Esophagus muscularis mucosa (tissue), 4 donors: ENCODE results near the gene SSBP2. TPM values are rescaled to one million over a fixed set of nuclear protein-coding genes. Genes with fewer than 3 reads are reported as not detected.

Experiments
- DNase-seq: peaks from one replicate; pipeline ENCODE4 v3.0.0-alpha.2; 2017; ENCODE audit errors: extremely low spot score
- H3K27ac ChIP-seq, 4 donors: fragments of 200-600 bp; sonication (generic); replicated peaks in 1 of 4; 1 replicate in 3 of 4; 2 replicates in 1 of 4; pipeline ENCODE4 v1.5.1; 2016 to 2019; ENCODE audit warnings: mild to moderate bottlenecking in 1 of 4
- H3K27me3 ChIP-seq, 4 donors: fragments of 200-600 bp; sonication (generic); one replicate each; pipeline versions ENCODE4 v1.5.1 to v1.6.0; 2016 to 2019
- H3K36me3 ChIP-seq, 4 donors: fragments of 200-600 bp; sonication (generic); one replicate each; pipeline ENCODE4 v1.5.1; 2016 to 2019
- H3K4me1 ChIP-seq, 4 donors: fragments of 200-600 bp; sonication (generic); one replicate each; pipeline ENCODE4 v1.5.1; 2016 to 2019
- H3K4me3 ChIP-seq, 4 donors: fragments of 200-600 bp; sonication (generic); 1 replicate in 2 of 4; 2 replicates in 2 of 4; pipeline ENCODE4 v1.5.1; 2016 to 2019; ENCODE audit warnings: mild to moderate bottlenecking in 4 of 4, moderate library complexity in 1 of 4
- H3K9me3 ChIP-seq, 4 donors: fragments of 200-600 bp; sonication (generic); 1 replicate in 3 of 4; 2 replicates in 1 of 4; pipeline ENCODE4 v1.5.1; 2016 to 2019
- CTCF ChIP-seq, 3 experiments: fragments of 200-600 bp in 2 of 3; fragments of 450-650 bp in 1 of 3; sonication (generic) in 2 of 3; IDR thresholded peaks; one replicate each; pipeline ENCODE4 v1.5.1; 2017 to 2019; ENCODE audit warnings: antibody characterized with exemption in 3 of 3, mild to moderate bottlenecking in 2 of 3, moderate library complexity in 1 of 3
- EP300 ChIP-seq: sonication (generic); formaldehyde crosslinking; IDR thresholded peaks from one replicate; pipeline ENCODE4 v1.6.1; 2017; ENCODE audit warnings: antibody characterized with exemption
- POLR2A ChIP-seq: fragments of 450-650 bp; IDR thresholded peaks from one replicate; pipeline ENCODE4 v1.6.1; 2017; ENCODE audit warnings: antibody characterized with exemption, moderate library complexity, mild to moderate bottlenecking, low read depth
- POLR2AphosphoS5 ChIP-seq, 2 donors: sonication (generic); formaldehyde crosslinking; IDR thresholded peaks; one replicate each; pipeline ENCODE4 v1.6.1; 2017; ENCODE audit warnings: antibody characterized with exemption in 2 of 2
- WGBS: methylation state at CpG from one replicate; pipeline ENCODE4 v1.1.5; 2018; 5-methylcytosine and 5-hydroxymethylcytosine counted together
- intact Hi-C: fragments of 100-400 bp; cut with DNase I; formaldehyde crosslinking; loops from one replicate; pipeline ENCODE4 v1.15.1; 2023
- total RNA-seq, 4 donors: library from RNA; depleted of rRNA; stranded (reverse); fragments of >200 nt; gene quantifications; one replicate each; pipeline versions ENCODE4 v1.1.0 to v1.2.1, GENCODE V29; 2016

SSBP2 gene
- total RNA-seq, 4 donors from 2014 or later, result 62.9 to 97.2 (median 74.2) TPM

GRCh38 chr5:81779125-81779915 lies 28.4 kb upstream of the SSBP2 start:
- no peak for DNase-seq
- 4% methylated on average over 5 of the region's 5 CpGs for WGBS
- intact Hi-C loops, result no loop called here
- Histone ChIP-seq H3K27ac (peak overlapping the region; percentile 79 to 83 (median 80)), H3K27me3 (no peaks in the 10 kb centered on the region), H3K36me3 (no peaks in the 10 kb centered on the region), H3K4me1 (peaks cover 15 to 55% (median 35%) of the 10 kb centered on the region in 4 donors), H3K9me3 (no peaks in the 10 kb centered on the region), H3K4me3 (peak overlapping the region; percentile 25 to 46 (median 36))
- TF ChIP-seq EP300 (no peak), POLR2AphosphoS5 (IDR thresholded peaks at IDR 0.05) (peak in 1 of 2 donors; percentile 37), CTCF (IDR thresholded peaks at IDR 0.05) (no peak), POLR2A (no peak)

DNA sequence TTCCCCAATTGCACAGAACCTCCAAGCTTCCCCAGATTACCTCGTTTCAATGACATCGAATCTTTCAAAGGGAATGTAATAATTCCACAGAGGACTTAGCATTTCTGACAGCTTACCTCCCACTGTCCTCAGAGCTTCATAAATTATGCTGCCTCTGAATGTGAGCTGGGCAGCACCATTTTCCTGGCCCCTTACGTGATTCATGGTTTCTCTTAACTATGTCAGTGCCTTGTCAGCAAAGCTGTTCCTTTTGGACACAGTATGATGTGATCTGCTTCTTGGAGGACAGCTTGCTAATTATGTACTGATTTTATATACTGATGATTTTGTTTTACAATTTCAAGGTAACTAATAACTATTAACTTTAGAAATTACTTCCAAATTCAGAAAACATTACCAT lies 27.7 kb upstream of the SSBP2 start:
- Histone ChIP-seq H3K36me3 (no peaks in the 10 kb centered on the region), H3K9me3 (no peaks in the 10 kb centered on the region), H3K4me3 (peak overlapping the region; percentile 25 to 46 (median 36)), H3K27me3 (no peaks in the 10 kb centered on the region), H3K27ac (peak overlapping the region; percentile 79 to 83 (median 80)), H3K4me1 (peaks cover 15 to 59% (median 40%) of the 10 kb centered on the region in 4 donors)
- 9% methylated on average over 3 of the region's 3 CpGs for WGBS
- TF ChIP-seq CTCF (IDR thresholded peaks at IDR 0.05) (no peak), POLR2AphosphoS5 (IDR thresholded peaks at IDR 0.05) (peak in 1 of 2 donors; percentile 24)
- intact Hi-C loops, result no loop called here
- no peak for DNase-seq

DNA sequence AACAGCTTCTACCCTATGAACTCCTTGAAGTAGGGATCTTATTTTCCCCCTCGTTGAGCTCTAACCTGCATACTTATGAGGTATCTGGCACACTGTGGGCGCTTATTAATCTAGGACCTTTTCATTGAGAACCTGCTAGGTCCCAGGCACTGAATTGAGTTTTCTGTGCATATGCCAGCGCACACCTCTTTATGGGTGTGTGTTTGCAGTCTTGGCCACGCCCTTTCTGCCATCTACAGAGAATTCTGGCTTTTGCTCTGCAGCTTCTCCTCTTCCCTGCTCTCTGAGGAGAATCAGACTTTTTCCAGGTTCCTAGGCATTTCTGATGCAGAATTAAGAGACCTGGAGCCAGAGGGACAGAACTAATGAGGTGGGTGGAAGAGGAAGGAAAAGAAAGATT lies 25.4 kb upstream of the SSBP2 start:
- H3K9me3 ChIP-seq, result no peaks in the 10 kb centered on the region
- no peaks in the 10 kb centered on the region for H3K36me3 ChIP-seq
- intact Hi-C loops, result no loop called here
- TF ChIP-seq EP300, result no peak
- TF ChIP-seq CTCF (IDR thresholded peaks at IDR 0.05), result no peak
- no peak for TF ChIP-seq POLR2A
- TF ChIP-seq POLR2AphosphoS5 (IDR thresholded peaks at IDR 0.05), result no peak
- H3K4me1 ChIP-seq, result peaks cover 15 to 76% (median 50%) of the 10 kb centered on the region in 4 donors
- WGBS, result 91% methylated on average over 4 of the region's 4 CpGs
- H3K27me3 ChIP-seq, result no peaks in the 10 kb centered on the region
- no peak overlapping the region for H3K4me3 ChIP-seq
- no peak overlapping the region for H3K27ac ChIP-seq
- no peak for DNase-seq

DNA sequence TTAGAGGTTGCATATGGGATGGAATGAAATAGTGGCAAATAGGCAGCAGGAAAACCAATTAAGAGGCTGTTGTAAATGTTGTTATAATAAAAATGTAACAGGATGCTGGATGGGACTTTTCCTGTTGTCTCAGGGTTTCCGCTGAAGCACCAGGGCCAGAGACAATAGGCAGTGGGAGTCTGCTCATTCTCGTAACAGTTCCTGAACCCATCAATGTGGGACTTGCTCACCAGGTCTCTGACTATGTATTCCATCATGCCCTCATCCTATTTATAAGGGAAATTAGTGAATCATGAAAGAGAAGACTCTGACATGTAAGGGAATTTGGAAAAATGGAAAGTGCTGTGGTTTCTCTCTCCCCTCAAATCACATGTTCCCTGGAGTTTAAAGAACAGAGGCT lies 23.5 kb upstream of the SSBP2 start:
- 91% methylated on average over 2 of the region's 2 CpGs for WGBS
- intact Hi-C loops, result no loop called here
- Histone ChIP-seq H3K9me3 (no peaks in the 10 kb centered on the region), H3K27ac (peak overlapping the region in 3 of 4 donors; percentile 62 to 64 (median 63)), H3K27me3 (no peaks in the 10 kb centered on the region), H3K4me3 (no peak overlapping the region), H3K4me1 (peaks cover 11 to 74% (median 42%) of the 10 kb centered on the region in 4 donors), H3K36me3 (no peaks in the 10 kb centered on the region)
- TF ChIP-seq POLR2AphosphoS5 (IDR thresholded peaks at IDR 0.05) (no peak), POLR2A (no peak)
- no peak for DNase-seq

DNA sequence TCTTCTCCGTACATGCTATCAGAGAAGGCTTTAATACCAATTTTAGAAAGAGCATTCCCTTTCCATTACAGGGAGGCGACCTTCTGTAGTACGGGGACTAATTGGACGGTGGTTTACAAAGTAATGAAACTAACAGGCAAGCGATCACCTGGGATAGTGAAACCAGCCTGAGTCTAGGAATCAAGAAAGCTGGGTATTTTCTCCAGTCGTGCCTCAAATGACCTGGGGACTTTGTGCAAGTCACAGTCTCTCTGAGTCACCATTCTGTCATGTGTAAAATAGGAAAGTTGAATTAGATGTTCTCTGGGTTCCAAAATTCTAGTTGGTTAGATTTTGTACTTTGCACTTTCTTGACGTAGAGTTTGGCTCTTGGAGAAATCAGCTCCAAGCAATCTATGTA lies 22.7 kb upstream of the SSBP2 start:
- Histone ChIP-seq H3K4me3 (no peak overlapping the region), H3K4me1 (peaks cover 6 to 74% (median 43%) of the 10 kb centered on the region in 4 donors), H3K27ac (peak overlapping the region; percentile 61 to 64 (median 62)), H3K27me3 (no peaks in the 10 kb centered on the region), H3K9me3 (no peaks in the 10 kb centered on the region), H3K36me3 (no peaks in the 10 kb centered on the region)
- DNase-seq, result no peak
- WGBS, result 61% methylated on average over 7 of the region's 7 CpGs
- intact Hi-C loops, result no loop called here
- no peak for TF ChIP-seq CTCF (IDR thresholded peaks at IDR 0.05)
- no peak for TF ChIP-seq EP300
- no peak for TF ChIP-seq POLR2A
- no peak for TF ChIP-seq POLR2AphosphoS5 (IDR thresholded peaks at IDR 0.05)
